Progenitor cell of endocrine pancreas (in vitro differentiated cells): ENCODE data around the gene TIRAP. TPM values are rescaled to one million over a fixed set of nuclear protein-coding genes. Genes with fewer than 3 reads are reported as not detected.
A peak's percentile ranks its signal among the peaks of the same experiment; 100 is the strongest.

ENCODE experiments used
- DNase-seq: peaks from one replicate; pipeline ENCODE4 v3.0.0; 2021; ENCODE audit warnings: low spot score; ENCODE audit not compliant: unreplicated experiment
- H3K27ac Mint-ChIP-seq: 2 replicates; pipeline ENCODE4 v1.8.0; 2021; ENCODE audit warnings: mild to moderate bottlenecking, moderate library complexity, mixed read lengths
- H3K27me3 Mint-ChIP-seq: 2 replicates; pipeline ENCODE4 v1.8.0; 2021; ENCODE audit warnings: mixed read lengths
- H3K36me3 Mint-ChIP-seq: 2 replicates; pipeline ENCODE4 v1.8.0; 2022; ENCODE audit warnings: mixed read lengths; ENCODE audit not compliant: insufficient read depth
- H3K4me1 Mint-ChIP-seq: 2 replicates; pipeline ENCODE4 v1.8.0; 2021; ENCODE audit warnings: low read depth, mixed read lengths
- H3K4me3 Mint-ChIP-seq: 2 replicates; pipeline ENCODE4 v1.8.0; 2021; ENCODE audit warnings: low read depth, mild to moderate bottlenecking, moderate library complexity, mixed read lengths
- H3K9me3 Mint-ChIP-seq: 2 replicates; pipeline ENCODE4 v1.8.0; 2021; ENCODE audit warnings: low read depth, mixed read lengths
- CTCF ChIP-seq: fragments of 200-600 bp; sonication (generic); IDR thresholded peaks from one replicate; pipeline ENCODE4 v1.5.0; 2021; ENCODE audit warnings: antibody characterized with exemption, mild to moderate bottlenecking; ENCODE audit not compliant: unreplicated experiment
- total RNA-seq: library from RNA; stranded (reverse); gene quantifications from 2 replicates; pipeline ENCODE4 v1.2.1, GENCODE V29; 2021

The TIRAP gene
- total RNA-seq, 1 donor from 2014 or later, result 12.8 TPM

GRCh38 chr11:126319374-126319740, 36.5 kb downstream of the TIRAP start:
- no peaks in the 10 kb centered on the region for H3K9me3 Mint-ChIP-seq
- no peak for TF ChIP-seq CTCF
- peaks cover 7% of the 10 kb centered on the region for H3K36me3 Mint-ChIP-seq
- H3K27ac Mint-ChIP-seq, result no peak overlapping the region
- no peak for DNase-seq
- H3K4me3 Mint-ChIP-seq, result no peak overlapping the region
- no peaks in the 10 kb centered on the region for H3K4me1 Mint-ChIP-seq
- H3K27me3 Mint-ChIP-seq, result no peaks in the 10 kb centered on the region

GRCh38 chr11:126322996-126323395, 40.1 kb downstream of the TIRAP start:
- Mint-ChIP-seq H3K4me3 (no peak overlapping the region), H3K4me1 (peaks cover 11% of the 10 kb centered on the region), H3K36me3 (no peaks in the 10 kb centered on the region), H3K27ac (no peak overlapping the region), H3K9me3 (no peaks in the 10 kb centered on the region), H3K27me3 (no peaks in the 10 kb centered on the region)
- TF ChIP-seq CTCF, result no peak
- no peak for DNase-seq

- H3K27me3 Mint-ChIP-seq, result no peaks in the 10 kb centered on the region
- H3K36me3 Mint-ChIP-seq, result no peaks in the 10 kb centered on the region
- H3K9me3 Mint-ChIP-seq, result no peaks in the 10 kb centered on the region
- no peak for DNase-seq
- TF ChIP-seq CTCF, result no peak
- peak overlapping the region; percentile 90 for H3K27ac Mint-ChIP-seq
- H3K4me1 Mint-ChIP-seq, result peaks cover 19% of the 10 kb centered on the region
- peak overlapping the region; percentile 19 for H3K4me3 Mint-ChIP-seq
Measured at GRCh38 chr11:126327281-126328000, 44.5 kb downstream of the TIRAP start.

GRCh38 chr11:126328001-126328390, 45.1 kb downstream of the TIRAP start:
- Mint-ChIP-seq H3K4me3 (peak overlapping the region; percentile 19), H3K27ac (peak overlapping the region; percentile 90), H3K4me1 (peaks cover 19% of the 10 kb centered on the region), H3K27me3 (no peaks in the 10 kb centered on the region), H3K36me3 (peaks cover 1% of the 10 kb centered on the region), H3K9me3 (no peaks in the 10 kb centered on the region)
- no peak for DNase-seq
- no peak for TF ChIP-seq CTCF

GRCh38 chr11:126328444-126328843, 45.6 kb downstream of the TIRAP start:
- no peak overlapping the region for H3K27ac Mint-ChIP-seq
- no peaks in the 10 kb centered on the region for H3K27me3 Mint-ChIP-seq
- peaks cover 19% of the 10 kb centered on the region for H3K4me1 Mint-ChIP-seq
- no peaks in the 10 kb centered on the region for H3K9me3 Mint-ChIP-seq
- no peak for DNase-seq
- TF ChIP-seq CTCF, result no peak
- peaks cover 1% of the 10 kb centered on the region for H3K36me3 Mint-ChIP-seq
- H3K4me3 Mint-ChIP-seq, result no peak overlapping the region
